HUES48 (cell line): Measurements from ENCODE around the gene SLU7.

Experiments used
- H3K27ac ChIP-seq: one replicate; pipeline ENCODE4 v1.7.0; 2013; ENCODE audit warnings: low read depth, low read length, inconsistent platforms
- H3K27me3 ChIP-seq: 2 replicates; pipeline ENCODE4 v1.6.1; 2013; ENCODE audit warnings: mild to moderate bottlenecking, low read length; ENCODE audit not compliant: control insufficient read depth, insufficient read depth
- H3K36me3 ChIP-seq: 2 replicates; pipeline ENCODE4 v1.6.1; 2013; ENCODE audit warnings: low read length; ENCODE audit not compliant: control insufficient read depth, insufficient read depth
- H3K4me1 ChIP-seq: 2 replicates; pipeline ENCODE4 v1.6.1; 2013; ENCODE audit warnings: mild to moderate bottlenecking, low read length; ENCODE audit not compliant: control insufficient read depth, insufficient read depth
- H3K4me3 ChIP-seq: 2 replicates; pipeline ENCODE4 v1.5.1; 2013; ENCODE audit warnings: mild to moderate bottlenecking, low read depth, low read length
- H3K9ac ChIP-seq: 2 replicates; pipeline ENCODE4 v1.6.1; 2013; ENCODE audit warnings: mild to moderate bottlenecking, low read depth, low read length, moderate library complexity
- H3K9me3 ChIP-seq: 2 replicates; pipeline ENCODE4 v1.6.1; 2013; ENCODE audit warnings: low read length; ENCODE audit not compliant: control insufficient read depth, insufficient read depth

SLU7 gene

DNA sequence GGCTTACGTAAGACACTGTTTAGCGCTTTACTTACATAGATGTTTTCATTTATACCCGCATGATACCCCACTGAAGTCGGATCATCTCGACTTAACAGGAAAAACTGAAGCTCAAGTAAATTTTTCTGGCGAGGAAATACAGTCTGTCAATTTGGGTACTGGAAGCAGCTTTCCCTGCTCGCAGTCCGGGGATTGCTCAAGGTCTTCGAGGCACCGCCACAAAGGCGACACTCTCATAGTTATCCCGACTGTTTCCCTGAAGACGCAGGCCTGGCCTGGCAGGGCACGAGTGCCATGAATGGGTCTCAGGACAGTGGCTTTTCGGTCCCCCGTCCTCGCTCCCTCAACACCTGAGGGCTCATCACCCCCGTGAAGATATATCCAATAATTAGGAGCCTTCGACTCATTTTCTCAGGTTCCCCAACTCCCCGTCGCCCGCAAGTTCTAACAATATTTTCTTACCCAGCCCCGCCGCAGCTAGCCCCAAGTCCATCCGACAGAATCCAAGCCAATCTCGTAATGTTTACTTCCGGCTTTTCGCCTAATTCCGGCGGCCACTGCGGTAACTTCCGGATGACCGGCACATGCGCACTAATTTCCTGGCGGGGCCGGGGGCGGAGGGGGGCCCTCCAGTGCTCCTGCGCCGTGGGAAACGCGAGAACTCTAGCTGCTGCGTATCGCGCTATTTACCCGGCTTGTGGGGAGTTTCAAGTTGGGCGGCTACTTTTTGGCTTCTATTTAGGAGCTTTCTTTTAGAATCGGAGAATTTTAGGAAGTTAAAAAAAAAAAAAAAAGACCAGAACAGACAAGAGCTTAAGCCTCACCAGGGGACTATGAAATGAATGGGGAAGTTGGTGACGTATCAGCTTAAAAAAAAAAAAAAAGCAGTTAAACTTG is at the start of gene SLU7:
Gene SLU7 (minus strand): TSS at position 521 of the 897 bp plus-strand sequence. CDS start 3,787 bp downstream, outside the sequence.
- Histone ChIP-seq H3K4me3 (peak within 1 kb of the TSS; percentile 86), H3K9ac (peak within 1 kb of the TSS; percentile 82), H3K27ac (peak within 1 kb of the TSS; percentile 93), H3K9me3 (no peaks in the 10 kb centered on the region), H3K4me1 (peaks cover 34% of the 10 kb centered on the region), H3K36me3 (peaks cover 25% of the 10 kb centered on the region), H3K27me3 (no peaks in the 10 kb centered on the region)

DNA sequence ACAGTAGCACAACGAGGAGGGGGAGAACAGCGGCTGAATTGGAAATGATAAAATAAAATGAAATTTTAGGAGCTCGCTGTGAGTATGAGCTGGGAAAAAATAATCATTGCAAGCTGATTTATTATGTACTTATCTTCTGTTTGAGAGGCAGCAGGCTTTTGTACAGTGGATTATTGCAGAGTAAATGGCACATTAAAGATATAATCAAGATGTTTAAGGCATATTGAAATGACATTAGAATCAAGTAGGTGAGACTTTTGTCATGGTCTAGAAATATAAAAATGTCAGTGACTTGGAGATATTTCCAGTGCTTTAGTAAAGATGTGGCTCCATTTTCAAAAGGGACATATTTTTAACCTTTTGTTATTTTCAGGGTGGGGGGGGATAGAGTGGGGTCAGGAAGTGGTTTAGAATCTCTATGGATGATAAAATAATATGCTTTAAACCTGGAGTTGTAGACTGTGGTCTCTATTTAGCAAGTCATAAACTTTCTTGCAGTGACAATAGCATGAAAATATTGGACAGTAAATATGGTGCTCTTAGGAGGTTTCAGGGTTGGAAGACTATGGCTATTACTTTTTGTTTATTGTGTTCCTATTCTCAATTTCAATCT is 49.6 kb upstream of the SLU7 start:
- no peak overlapping the region for H3K9ac ChIP-seq
- H3K27me3 ChIP-seq: no peaks in the 10 kb centered on the region
- peaks cover 13% of the 10 kb centered on the region for H3K4me1 ChIP-seq
- no peaks in the 10 kb centered on the region for H3K9me3 ChIP-seq
- H3K36me3 ChIP-seq: no peaks in the 10 kb centered on the region
- no peak overlapping the region; the same call in 1 of the 2 replicates for H3K4me3 ChIP-seq
- no peak overlapping the region for H3K27ac ChIP-seq

GRCh38 chr5:160467555-160468362 is 48.9 kb upstream of the SLU7 start:
- Histone ChIP-seq H3K27ac (no peak overlapping the region), H3K9ac (no peak overlapping the region), H3K27me3 (no peaks in the 10 kb centered on the region), H3K9me3 (no peaks in the 10 kb centered on the region), H3K36me3 (no peaks in the 10 kb centered on the region), H3K4me1 (peaks cover 15% of the 10 kb centered on the region), H3K4me3 (no peak overlapping the region; the same call in 1 of the 2 replicates)

GRCh38 chr5:160466889-160467554 is 48.1 kb upstream of the SLU7 start:
- Histone ChIP-seq H3K27me3 (no peaks in the 10 kb centered on the region), H3K4me3 (no peak overlapping the region), H3K9ac (no peak overlapping the region), H3K27ac (no peak overlapping the region), H3K36me3 (no peaks in the 10 kb centered on the region), H3K4me1 (peaks cover 15% of the 10 kb centered on the region), H3K9me3 (no peaks in the 10 kb centered on the region)

DNA sequence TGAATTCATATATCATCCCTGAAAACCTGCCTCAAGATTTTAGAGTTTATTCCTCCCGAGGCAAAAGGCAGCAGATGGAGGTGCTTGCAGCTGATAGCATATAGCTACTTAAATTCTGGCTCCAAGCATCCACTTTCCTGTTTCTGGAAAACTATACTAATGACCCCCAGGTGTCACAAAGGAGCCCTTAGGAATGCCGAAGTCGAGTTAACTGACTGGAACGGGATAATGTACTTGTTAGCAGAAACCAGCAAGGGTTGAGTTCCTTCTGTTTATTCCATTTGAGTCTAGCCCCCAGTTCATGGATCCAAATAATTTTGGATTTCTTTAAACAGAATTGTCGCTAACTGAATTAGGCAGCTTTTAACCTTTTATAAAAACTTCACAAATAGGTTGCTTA is 47.2 kb upstream of the SLU7 start:
- Histone ChIP-seq H3K4me1 (peaks cover 13% of the 10 kb centered on the region), H3K4me3 (no peak overlapping the region), H3K9me3 (no peaks in the 10 kb centered on the region), H3K9ac (no peak overlapping the region), H3K27ac (no peak overlapping the region), H3K27me3 (no peaks in the 10 kb centered on the region), H3K36me3 (no peaks in the 10 kb centered on the region)

DNA sequence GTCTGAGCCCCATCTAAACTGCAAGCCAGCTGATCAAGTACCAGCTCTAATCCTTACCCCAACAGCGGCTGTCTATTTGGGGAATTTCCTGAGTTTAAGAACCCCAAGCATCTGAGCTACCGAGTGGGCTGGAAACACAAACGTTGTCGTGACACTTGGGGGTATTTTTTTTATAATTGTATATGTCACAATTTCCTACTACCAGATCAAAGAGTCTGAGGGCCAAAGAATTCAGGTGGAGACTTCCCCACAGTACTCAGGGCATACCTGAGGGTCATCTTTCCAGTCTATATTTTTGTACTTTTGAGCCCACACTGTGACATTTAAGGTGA is 45.6 kb upstream of the SLU7 start:
- Histone ChIP-seq H3K9ac (no peak overlapping the region), H3K36me3 (no peaks in the 10 kb centered on the region), H3K4me1 (peaks cover 12% of the 10 kb centered on the region), H3K27me3 (no peaks in the 10 kb centered on the region), H3K9me3 (no peaks in the 10 kb centered on the region), H3K27ac (no peak overlapping the region), H3K4me3 (no peak overlapping the region)

DNA sequence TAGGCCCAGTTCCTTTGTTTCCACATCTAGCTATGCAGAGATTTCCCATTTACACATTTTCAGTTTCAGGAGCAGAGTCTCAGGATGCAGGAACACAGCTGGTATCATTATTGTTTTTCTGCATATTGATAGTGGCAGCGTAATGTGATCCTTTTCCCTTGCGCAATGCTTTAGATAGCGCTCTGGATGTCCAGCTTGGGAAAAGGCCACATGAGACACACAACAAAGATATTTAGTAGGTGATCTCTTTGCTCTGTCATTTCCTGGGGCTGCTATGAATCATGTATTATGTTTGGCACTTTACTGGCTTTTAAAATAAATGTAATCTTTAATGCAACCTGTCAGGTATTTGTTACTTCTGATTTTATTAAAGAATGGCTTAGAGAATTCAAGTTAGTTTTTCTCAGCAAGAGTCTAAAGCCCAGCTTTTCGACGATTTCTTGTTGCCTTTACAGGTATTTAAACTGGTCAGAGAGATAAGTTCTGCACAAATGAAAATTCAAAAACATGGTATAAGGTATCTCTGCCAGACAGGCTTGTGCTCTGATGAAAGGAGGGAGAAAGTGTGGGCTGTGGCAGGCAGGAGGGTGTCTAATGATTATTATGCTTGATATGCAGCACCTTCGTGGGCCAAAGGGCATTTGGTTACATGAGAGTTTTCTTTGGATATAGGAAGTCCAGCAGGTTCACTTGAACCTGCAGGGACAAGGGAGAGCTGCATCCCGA is 45.0 kb upstream of the SLU7 start:
- Histone ChIP-seq H3K36me3 (no peaks in the 10 kb centered on the region), H3K27ac (no peak overlapping the region), H3K9me3 (no peaks in the 10 kb centered on the region), H3K4me3 (no peak overlapping the region), H3K4me1 (peaks cover 12% of the 10 kb centered on the region), H3K9ac (no peak overlapping the region), H3K27me3 (no peaks in the 10 kb centered on the region)

DNA sequence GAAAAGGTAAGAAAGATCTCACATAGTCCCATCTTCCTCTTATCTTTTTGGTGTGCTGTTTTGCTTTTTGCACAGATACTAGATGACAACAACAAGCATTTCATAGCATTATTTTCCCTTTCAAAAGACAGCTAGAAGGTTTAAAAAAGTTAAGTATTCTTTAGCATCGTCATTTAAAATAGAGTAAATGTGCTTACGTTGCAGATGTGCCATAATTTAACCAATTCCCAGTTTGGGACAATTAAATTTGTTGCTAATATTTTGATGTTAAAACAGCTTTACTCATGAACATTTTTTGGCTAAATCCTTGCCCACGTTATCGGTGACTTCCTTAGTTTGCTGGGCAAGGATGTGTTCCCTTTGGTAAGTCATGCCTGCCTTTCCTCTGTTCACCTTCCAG is 44.3 kb upstream of the SLU7 start:
- Histone ChIP-seq H3K36me3 (no peaks in the 10 kb centered on the region), H3K4me1 (peaks cover 12% of the 10 kb centered on the region), H3K27me3 (no peaks in the 10 kb centered on the region), H3K27ac (no peak overlapping the region), H3K9me3 (no peaks in the 10 kb centered on the region), H3K9ac (no peak overlapping the region), H3K4me3 (no peak overlapping the region)

DNA sequence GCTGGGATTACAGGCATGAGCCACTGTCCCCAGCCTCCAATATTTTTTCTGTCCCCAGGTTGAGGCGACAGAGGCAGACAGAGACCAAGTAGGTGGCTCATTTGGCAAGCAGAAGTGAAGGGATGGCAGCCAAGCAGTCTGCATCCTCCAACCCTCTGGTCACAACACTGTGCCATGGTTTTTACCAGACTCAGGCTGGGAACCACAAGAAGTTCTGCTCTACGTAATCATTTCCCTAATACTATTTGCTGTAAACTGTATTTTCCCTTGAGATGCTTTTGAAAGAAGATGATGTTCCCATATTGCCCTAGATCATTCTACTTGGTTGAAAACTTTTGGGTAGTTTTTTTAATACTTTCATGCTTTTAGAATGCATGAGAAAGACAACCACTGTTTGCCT is 43.3 kb upstream of the SLU7 start:
- H3K9ac ChIP-seq: no peak overlapping the region
- H3K36me3 ChIP-seq: no peaks in the 10 kb centered on the region
- H3K27me3 ChIP-seq: no peaks in the 10 kb centered on the region
- H3K4me3 ChIP-seq: no peak overlapping the region
- no peaks in the 10 kb centered on the region for H3K9me3 ChIP-seq
- peaks cover 5% of the 10 kb centered on the region; the same call in 1 of the 2 replicates for H3K4me1 ChIP-seq
- H3K27ac ChIP-seq: no peak overlapping the region

GRCh38 chr5:160461378-160461777 is 42.5 kb upstream of the SLU7 start:
- no peaks in the 10 kb centered on the region for H3K9me3 ChIP-seq
- H3K36me3 ChIP-seq: no peaks in the 10 kb centered on the region
- 0 out of 2 replicates have a peak, but pooled peaks cover 4% of the 10 kb centered on the region for H3K4me1 ChIP-seq
- H3K9ac ChIP-seq: no peak overlapping the region
- no peak overlapping the region for H3K4me3 ChIP-seq
- no peaks in the 10 kb centered on the region for H3K27me3 ChIP-seq
- no peak overlapping the region for H3K27ac ChIP-seq
